GM19452 (cell line): ENCODE measurements around the gene ZNF391.
"Not testable (repeated sequence)": the region's sequence is repeated elsewhere in the genome, so short reads cannot be mapped to it uniquely, and the experiment has no call there.

Experiments
- ATAC-seq: cut with Tn5 transposase; IDR thresholded peaks from one replicate; pipeline ENCODE4 v1.9.1; 2021; ENCODE audit not compliant: unreplicated experiment

ZNF391 gene

DNA sequence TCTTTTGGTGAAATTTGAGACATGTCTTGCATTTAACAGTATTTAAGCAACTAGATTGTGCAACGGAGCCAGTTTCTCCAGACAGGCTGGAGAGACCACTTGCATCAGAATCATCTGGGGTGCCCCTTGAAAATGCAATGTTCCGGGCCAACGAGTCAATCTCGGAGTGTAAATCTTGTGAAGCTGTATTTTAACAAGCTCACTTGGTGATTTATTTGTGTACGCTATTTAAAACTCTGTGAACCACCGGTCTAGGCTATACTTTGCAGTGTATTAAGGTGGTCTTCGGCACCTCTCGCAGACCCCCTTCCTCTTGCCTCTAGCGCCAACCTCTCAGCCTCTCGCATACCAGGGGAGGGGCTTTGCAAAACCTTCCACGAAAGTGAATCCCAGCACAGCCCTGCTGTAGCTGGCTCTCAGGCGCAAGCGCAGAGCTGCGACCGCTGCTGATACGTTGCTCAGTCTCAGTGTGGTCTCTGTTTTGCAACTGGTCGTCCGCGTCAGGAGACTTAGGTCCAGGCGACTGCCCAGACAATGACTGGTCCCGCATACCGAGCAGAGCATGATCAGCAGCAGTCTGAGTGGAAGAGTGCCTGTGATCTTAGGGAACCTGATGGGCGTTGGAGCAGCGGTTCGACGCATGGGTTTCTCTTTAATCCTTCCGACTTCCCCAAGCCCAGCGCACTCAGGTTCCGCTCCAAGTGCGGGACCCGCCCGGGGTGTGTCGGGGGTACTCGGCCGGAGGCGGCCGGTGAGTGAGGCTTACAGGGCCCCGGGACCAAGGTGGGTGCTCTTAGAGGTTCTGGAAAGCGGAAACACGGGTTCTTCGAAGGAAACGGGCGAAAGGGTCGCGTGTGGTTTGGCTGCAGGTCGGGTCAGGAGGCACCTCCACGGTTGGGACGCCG, at the start of gene ZNF391:
Gene ZNF391 (plus strand): TSS at position 467 of the 905 bp plus-strand sequence. CDS start 11,612 bp downstream, outside the sequence.
- ATAC-seq: peak; percentile 90

DNA sequence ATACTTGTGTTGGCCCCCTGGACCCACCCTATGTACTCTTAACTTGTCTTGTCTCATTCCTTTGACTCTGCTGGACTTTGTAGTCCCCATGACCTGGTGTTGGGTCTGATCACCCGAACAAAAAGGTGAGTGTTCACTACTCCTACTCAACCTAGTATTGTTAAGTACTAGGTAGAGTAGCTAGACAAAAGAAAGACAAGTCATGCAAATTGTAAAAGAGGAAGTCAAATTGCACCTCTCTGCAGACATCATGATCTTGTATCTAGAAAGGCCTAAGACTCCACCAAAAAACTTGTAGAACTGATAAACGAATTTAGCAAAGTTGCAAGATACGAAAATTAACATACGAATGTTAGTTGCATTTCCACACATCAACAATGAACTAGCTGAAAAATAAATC, 35.7 kb upstream of the ZNF391 start:
- no peak for ATAC-seq

DNA sequence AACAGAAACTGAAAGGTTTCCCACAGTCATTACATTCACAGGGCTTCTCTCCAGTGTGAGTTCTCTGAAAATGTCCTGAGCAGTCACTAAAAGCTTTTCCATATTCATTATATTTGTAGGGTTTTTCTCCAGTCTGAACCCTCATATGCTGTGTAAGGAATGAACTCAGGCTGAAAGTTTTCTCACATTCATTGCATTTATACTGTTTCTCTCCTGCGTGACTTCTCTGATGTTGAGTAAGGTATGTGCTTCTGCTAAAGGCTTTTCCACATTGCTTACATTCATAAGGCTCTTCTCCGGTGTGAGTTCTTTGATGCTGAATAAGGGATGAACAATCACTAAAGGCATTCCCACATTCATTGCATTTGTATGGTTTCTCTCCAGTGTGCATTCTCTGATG, 29.8 kb upstream of the ZNF391 start:
- ATAC-seq: no peak

DNA sequence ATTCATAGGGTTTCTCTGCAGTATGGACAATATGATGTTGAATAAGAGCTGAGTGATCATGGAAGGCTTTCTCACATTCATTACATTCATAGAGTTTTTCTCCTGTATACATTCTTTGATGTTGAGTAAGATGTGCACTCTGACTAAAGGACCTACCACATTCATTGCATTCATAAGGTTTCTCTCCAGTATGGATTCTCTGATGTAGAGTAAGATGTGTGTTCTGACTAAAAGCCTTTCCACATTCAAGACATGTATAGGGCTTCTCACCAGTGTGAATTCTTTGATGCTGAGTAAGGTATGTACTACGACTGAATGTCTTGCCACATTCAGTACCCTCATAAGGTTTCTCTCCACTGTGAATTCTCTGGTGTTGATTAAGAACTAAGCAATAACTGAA, 29.3 kb upstream of the ZNF391 start:
- no peak for ATAC-seq

DNA sequence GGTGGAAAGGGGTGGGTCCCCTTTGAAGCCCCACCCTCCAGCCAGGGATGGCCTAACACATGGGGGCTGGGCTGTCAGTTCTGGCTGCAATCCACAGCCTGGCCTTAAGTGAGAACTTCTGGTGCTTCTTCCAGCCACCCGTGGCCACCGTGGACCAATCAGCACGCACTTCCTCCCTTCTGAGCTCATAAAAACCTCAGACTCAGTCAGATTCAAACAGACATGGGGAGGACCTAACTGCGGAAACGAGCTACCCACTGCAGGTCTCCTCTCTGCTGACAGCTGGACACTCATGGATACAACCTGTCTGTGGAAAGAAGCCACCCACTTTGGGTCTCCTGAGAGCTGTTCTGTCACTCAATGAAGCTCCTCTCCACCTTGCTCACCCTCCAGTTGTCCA, 20.4 kb upstream of the ZNF391 start:
- no peak for ATAC-seq

DNA sequence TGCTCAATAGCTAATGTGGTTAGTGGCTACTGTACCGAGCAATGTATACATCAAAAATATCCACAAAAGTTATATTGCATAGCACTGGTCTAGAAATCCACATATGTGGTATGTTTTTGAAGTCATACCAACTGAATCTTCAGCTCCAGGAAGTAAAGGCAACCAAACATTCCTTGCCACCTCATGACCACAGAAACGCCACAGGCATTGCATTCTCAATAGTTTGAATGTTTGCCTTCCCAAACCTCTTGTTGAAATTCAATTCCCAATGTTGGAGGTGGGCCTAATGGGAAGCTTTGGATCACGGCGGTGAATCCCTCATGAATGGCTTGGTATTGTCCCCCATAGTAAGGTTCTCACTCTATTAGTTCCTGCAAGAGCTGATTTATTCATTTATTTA, 18.2 kb upstream of the ZNF391 start:
- no peak for ATAC-seq

DNA sequence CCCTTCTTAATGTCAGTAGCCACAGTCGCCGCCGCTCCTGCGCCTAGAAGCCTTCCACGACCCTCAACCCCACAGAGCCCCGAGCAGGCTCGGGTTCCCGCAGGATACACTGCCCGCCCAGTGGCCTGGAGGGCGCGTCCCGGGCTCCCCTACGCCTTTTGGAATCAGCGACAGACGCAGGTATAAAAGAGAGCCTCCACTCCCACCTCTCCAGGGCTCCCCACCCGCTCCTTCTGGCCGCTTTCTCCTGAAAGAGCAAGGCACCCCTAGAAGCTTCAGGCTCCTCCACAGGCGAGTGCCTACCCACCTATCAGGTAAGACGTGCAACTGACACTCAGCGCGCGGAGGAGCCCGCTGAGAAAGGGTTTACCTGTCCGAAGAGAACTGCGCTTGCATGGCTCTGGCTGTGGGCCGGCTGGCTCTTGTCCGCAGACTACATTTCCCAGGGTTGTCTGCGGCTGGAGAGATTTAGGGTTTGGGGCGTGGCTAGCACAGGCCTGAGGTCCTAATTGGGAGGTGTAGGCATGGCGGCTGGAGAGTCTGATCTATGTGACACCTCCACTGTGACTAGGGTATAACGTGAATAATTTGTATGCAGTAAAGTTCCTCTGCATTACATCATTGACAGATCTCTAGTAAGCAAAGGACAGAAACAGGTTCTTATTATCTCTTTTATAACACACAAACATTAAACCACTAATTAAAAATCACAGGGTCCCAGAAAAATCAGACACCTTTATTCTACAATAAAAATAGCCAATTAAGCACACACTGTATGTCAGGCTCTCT, 13.5 kb upstream of the ZNF391 start:
- ATAC-seq: no peak

DNA sequence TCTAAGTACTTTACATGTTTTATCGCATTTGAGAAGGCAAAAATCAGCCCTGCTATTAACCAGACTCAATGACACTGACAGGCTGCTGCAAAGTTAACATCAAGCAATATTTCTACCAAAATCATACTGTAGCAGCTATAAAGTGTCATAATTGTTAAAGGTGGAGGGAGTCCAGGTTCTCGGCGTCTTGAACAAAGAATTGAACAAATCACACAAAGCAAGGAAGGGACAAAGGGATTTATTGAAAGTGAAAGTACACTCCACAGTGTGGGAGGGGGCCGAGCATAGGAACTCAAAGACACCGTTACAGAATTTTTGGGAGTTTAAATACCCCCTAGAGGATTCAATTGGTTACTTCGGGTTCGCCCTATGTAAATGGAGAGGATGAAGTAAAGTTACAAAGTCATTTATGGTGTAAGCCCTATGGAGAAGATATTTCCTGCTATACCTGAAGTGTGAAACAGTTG, 12.9 kb upstream of the ZNF391 start:
- ATAC-seq: no peak

DNA sequence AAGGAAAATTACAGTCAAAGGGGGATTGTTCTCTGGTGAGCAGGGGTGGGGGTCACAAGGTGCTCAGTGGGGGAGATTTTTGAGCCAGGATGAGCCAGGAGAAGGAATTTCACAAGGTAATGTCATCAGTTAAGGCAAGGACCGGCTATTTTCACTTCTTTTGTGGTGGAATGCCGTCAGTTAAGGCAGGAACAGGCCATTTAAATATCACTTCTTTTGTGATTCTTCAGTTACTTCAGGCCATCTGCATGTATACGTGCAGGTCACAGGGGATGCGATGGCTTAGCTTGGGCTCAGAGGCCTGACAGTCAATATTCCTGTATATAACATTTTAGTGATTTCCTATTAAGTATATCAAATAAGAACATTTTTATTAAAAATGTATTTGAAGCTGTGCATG, 10.2 kb upstream of the ZNF391 start:
- ATAC-seq: not testable (repeated sequence)

DNA sequence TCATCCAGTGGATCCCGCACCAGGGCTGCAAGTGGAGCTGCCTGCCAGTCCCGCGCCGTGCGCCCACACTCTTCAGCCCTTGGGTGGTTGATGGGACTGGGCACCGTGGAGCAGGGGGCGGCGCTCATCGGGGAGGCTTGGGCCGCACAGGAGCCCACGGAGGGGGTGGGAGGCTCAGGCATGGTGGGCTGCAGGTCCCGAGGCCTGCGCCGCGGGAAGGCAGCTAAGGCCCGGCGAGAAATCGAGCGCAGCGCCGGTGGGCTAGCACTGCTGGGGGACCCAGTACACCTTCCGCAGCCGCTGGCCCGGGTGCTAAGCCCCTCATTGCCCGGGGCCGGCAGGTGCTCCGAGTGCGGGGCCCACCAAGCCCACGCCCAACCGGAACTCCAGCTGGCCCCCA, 7.6 kb upstream of the ZNF391 start:
- ATAC-seq: not testable (repeated sequence)

DNA sequence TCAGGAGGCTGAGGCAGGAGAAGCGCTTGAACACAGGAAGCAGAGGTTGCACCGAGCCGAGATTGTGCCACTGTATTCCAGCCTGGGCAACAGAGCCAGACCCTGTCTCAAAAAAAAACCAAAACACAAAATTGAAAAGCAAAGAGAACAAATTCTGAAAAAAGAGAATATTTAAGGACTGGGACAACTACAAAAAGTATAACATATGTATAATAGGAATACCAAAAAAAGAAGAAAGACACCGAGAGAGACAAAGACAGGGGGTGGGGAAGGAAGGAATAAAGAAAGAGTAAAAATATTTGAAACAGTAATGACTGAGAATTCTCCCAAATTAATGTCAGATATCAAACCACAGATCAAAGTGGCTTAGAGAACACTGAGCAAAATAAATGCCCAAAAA, 5.5 kb upstream of the ZNF391 start:
- no peak for ATAC-seq

DNA sequence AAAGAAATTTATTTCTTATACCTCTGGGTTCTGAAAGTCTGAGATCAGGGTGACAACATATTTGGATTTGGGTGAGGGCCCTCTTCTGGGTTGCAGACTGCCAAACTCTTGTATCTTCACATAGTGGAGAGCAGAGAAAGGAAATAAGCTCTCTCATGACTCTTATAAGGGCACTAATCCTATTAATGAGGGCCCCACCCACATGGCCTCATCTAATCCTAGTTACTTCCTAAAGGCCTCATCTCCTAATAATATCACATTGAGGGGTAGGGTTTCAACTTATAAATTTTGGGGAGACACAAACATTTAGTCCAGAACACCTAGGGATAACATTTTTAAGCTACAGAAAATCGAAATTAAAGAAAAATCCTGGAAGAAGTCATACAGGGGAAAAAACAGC, 5.1 kb upstream of the ZNF391 start:
- no peak for ATAC-seq

DNA sequence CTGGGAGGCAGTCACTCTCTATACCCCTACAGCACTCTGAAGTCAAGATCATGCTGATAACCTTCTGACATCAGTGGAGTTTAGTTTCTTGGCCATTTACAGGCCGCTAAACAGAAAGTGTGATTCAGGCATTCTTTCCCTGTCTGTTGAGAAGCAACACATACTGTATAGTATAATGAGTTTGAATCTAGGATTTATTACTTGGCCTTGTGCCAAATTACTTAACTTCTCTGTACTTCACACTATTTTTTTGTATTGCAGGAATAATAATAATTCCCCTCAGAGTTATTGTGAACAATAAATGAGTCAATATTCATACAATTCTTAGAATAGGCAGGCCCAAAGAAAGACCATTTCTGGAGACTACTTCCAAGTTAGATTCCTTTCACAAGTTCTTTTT, 4.1 kb downstream of the ZNF391 start:
- ATAC-seq: no peak

DNA sequence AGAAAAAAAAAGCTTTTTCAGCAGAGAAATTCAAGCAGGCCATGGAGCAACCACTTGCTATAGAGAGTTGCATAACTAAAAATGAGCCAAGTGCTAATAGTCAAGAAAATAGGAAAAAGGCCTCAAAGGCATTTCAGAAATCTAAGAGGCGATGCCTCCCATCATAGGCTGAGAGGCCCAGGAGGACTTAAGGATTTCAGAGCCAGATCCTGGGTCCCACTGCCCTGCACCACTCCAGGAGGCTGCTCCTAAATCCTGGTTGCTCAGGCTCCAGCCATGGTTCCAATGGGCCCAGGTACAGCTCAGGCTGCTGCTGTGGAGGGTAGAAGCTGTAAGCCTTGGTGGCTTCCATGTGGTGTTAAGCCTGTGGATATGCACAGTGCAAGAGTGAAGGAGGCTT, 5.5 kb downstream of the ZNF391 start:
- ATAC-seq: no peak

DNA sequence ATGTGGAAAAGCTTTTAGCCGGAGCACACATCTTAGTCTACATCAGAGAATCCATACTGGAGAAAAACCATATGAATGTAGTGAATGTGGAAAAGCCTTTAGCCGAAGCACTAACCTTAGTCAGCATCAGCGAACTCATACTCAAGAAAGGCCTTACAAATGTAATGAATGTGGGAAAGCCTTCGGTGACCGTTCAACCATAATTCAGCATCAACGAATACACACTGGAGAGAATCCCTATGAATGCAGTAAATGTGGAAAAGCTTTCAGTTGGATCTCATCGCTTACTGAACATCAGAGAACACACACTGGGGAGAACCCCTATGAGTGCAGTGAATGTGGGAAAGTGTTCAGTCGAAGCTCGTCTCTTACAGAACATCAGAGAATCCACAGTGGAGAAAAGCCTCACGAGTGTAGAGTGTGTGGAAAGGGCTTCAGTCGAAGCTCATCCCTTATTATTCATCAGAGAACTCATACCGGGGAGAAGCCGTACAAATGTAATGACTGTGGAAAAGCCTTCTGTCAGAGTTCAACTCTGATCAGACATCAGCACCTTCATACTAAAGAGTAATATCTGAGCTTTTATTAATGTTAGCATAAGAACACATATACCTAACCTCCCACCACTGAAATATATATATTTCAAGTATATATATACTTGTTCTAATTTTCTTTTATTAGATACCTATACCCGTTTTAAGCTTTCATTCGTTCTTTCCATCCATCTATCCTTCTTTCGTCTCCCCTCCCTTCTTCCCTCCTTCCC, 12.5 kb downstream of the ZNF391 start:
- no peak for ATAC-seq

DNA sequence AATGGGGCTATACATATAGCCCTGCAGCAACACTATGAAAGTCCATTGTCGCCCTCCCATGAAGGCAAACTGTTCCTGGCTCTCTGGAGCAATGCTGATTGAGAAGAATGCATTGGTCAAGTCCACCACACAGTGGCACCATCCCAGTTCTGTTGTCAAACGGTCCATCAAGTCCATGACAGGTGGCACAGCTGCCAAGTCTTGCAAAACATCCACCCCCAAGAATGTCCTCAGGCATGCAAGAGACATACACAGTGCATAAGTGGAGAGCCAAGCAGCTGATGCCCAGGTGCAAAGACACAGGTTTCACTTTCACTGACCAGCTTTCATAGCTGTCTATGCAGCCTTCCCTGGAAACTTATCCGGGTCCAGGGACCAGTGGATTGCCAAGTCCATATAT, 17.5 kb downstream of the ZNF391 start:
- ATAC-seq: no peak

DNA sequence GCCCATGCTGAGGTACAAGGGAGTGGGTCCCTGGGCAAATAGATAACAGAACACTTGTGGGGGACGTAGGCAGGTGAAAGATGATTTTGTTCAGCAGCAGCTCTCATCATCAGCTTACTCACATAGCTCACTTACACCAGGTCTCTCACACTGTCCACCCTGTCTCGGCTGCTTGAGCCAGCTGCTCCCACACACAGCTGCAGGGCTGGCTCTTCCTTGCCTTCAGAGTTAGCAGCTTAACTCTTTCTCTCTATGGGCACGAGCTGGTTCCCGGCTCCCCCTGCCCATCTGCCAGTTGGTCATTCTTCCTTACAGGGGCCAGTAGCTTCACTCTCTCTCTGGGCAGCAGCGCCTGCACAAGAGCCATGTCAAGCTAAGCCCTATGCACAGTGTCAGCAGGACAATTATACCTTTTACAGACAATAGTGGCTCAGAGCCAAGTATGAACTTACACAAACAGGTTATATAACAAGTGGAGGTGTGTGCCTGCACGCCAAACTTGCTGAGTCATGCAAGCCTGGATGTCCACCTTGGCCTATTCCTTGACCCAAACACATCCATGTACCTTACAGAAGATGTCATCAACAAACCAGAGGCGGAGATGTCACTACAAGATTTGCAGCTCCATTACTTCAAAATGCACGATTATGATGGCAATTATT, 18.7 kb downstream of the ZNF391 start:
- no peak for ATAC-seq

DNA sequence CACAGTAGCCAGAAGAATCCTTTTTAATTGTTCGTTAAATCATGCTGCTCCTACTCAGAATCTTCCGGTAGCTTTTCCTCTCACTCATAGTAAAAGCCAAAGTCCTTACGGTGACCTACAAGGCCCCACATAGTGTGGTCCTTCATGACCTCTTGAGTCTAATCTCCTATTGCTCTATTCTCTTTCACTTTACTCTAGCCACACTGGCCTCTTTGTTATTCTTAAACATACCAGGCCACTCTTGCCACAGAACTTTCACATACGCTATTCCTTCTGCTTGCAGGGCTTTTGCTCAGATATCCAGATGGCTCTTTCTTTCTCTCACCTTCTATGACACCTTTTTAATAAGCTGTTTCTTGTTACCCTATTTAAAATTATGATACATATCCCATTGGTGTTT, 25.7 kb downstream of the ZNF391 start:
- no peak for ATAC-seq

DNA sequence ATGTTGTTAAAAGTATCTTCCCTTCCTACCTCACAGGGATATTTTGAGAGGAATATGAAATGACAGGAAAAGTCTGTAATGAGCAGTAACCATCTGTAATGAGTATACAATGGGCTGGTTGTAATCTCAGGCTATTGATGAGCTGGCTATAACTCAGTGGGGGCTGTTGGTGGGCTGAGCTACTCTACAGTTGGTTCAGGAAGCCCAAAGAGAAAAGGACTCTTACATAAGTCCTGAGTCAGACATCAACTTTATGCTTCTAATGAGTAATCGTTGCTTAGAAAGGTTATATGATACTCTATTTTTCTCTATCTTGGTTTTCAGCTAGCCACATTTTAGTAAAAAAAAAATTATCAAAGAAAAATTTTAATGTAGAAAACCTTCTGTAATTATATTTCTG, 26.4 kb downstream of the ZNF391 start:
- ATAC-seq: no peak

DNA sequence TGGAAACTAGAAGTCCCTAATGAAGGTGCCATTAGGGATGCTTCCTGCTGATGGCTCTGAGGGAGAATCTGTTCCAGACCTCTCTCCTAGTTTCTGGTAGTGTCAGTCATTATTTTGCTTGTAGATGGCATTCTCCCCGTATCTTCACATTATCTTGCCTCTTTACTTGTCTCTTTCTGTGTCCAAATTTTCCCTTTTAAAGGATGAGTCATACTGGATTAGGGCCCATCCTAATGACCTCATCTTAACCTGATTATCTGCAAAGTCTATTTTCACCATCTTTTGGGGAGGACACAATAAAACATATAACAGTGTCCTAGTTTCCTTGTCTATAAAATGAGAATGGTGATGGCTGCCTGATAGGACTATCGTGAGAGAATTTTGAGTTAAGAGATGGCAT, 27.3 kb downstream of the ZNF391 start:
- no peak for ATAC-seq

DNA sequence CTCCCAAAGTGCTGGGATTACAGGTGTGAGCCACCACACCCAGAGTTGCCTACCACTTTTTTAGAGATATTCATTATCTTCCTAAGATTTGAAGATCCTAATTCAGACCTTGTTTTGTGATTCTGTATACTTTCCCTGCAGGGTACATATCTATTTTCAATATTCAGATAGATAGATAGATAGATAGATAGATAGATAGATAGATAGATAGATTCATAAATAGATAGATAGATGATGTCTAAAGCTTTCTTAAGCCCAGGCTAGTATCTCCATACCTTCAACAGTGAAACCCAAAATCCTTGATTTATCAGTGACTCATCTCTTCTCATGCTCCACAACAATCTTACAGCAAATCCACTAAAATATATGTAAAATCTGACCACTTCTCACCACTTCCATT, 30.8 kb downstream of the ZNF391 start:
- ATAC-seq: no peak
